ENCODE measurements around the gene GSTA1.
"Not testable (repeated sequence)": the region's sequence is repeated elsewhere in the genome, so short reads cannot be mapped to it uniquely, and the experiment has no call there.

Gene GSTA1

GRCh38 chr6:52757651-52758338 is 45.8 kb downstream of the GSTA1 start:
- DNase-seq (ENCODE audit: low spot score): not testable (repeated sequence)

- DNase-seq (ENCODE audit: low spot score): no peak
Observed at GRCh38 chr6:52754443-52754842, 49.2 kb downstream of the GSTA1 start.

GRCh38 chr6:52753137-52753536 is 50.5 kb downstream of the GSTA1 start:
- DNase-seq (ENCODE audit: low spot score): not testable (repeated sequence)

GRCh38 chr6:52752310-52752709 is 51.3 kb downstream of the GSTA1 start:
- no peak for DNase-seq (ENCODE audit: low spot score)

- no peak for DNase-seq (ENCODE audit: low spot score)
Observed at GRCh38 chr6:52749556-52750152, 54.0 kb downstream of the GSTA1 start.

- not testable (repeated sequence) for DNase-seq (ENCODE audit: low spot score)
Observed at GRCh38 chr6:52747301-52747700, 56.3 kb downstream of the GSTA1 start.

- no peak for DNase-seq (ENCODE audit: low spot score)
Observed at GRCh38 chr6:52746213-52746612, 57.4 kb downstream of the GSTA1 start.

- DNase-seq (ENCODE audit: low spot score): no peak
Observed at GRCh38 chr6:52745764-52746201, 57.8 kb downstream of the GSTA1 start.

GRCh38 chr6:52741872-52742271 is 61.7 kb downstream of the GSTA1 start:
- no peak for DNase-seq (ENCODE audit: low spot score)

Measured in hepatic stellate cell (primary cell).